GM10847 (cell line): ENCODE results near the gene HIRA.

ENCODE experiments used
- POLR2A ChIP-seq: IDR thresholded peaks from 2 replicates; pipeline ENCODE4 v1.6.1; 2011; ENCODE audit not compliant: insufficient read length; ENCODE audit errors: extremely low read depth

The HIRA gene

GRCh38 chr22:19351604-19352003 lies 79.9 kb downstream of the HIRA start:
- no peak for TF ChIP-seq POLR2A

GRCh38 chr22:19350947-19351346 lies 80.6 kb downstream of the HIRA start:
- no peak for TF ChIP-seq POLR2A

- TF ChIP-seq POLR2A = no peak
Measured at GRCh38 chr22:19350476-19350859, 81.1 kb downstream of the HIRA start.

- TF ChIP-seq POLR2A = no peak
Measured at GRCh38 chr22:19349778-19350475, 81.6 kb downstream of the HIRA start.

- TF ChIP-seq POLR2A = no peak
Measured at GRCh38 chr22:19346677-19347265, 84.8 kb downstream of the HIRA start.

GRCh38 chr22:19344420-19344819 lies 87.1 kb downstream of the HIRA start:
- TF ChIP-seq POLR2A = no peak

GRCh38 chr22:19343470-19343869 lies 88.1 kb downstream of the HIRA start:
- no peak for TF ChIP-seq POLR2A

- TF ChIP-seq POLR2A = no peak
Measured at GRCh38 chr22:19341500-19341899, 90.0 kb downstream of the HIRA start.

- TF ChIP-seq POLR2A = no peak
Measured at GRCh38 chr22:19337137-19337536, 94.4 kb downstream of the HIRA start.

GRCh38 chr22:19336133-19337075 lies 95.1 kb downstream of the HIRA start:
- TF ChIP-seq POLR2A = no peak

- no peak for TF ChIP-seq POLR2A
Measured at GRCh38 chr22:19331975-19332374, 99.6 kb downstream of the HIRA start.

GRCh38 chr22:19331474-19331873 lies 100.1 kb downstream of the HIRA start:
- no peak for TF ChIP-seq POLR2A

- TF ChIP-seq POLR2A = no peak
Measured at GRCh38 chr22:19330865-19331418, 100.6 kb downstream of the HIRA start.

GRCh38 chr22:19329454-19329853 lies 102.1 kb downstream of the HIRA start:
- no peak for TF ChIP-seq POLR2A

GRCh38 chr22:19325296-19325948 lies 106.1 kb downstream of the HIRA start:
- no peak for TF ChIP-seq POLR2A
